ENCODE results near the gene DUSP16.
"Not testable (repeated sequence)": the region's sequence is repeated elsewhere in the genome, so short reads cannot be mapped to it uniquely, and the experiment has no call there.

The DUSP16 gene, protein sequence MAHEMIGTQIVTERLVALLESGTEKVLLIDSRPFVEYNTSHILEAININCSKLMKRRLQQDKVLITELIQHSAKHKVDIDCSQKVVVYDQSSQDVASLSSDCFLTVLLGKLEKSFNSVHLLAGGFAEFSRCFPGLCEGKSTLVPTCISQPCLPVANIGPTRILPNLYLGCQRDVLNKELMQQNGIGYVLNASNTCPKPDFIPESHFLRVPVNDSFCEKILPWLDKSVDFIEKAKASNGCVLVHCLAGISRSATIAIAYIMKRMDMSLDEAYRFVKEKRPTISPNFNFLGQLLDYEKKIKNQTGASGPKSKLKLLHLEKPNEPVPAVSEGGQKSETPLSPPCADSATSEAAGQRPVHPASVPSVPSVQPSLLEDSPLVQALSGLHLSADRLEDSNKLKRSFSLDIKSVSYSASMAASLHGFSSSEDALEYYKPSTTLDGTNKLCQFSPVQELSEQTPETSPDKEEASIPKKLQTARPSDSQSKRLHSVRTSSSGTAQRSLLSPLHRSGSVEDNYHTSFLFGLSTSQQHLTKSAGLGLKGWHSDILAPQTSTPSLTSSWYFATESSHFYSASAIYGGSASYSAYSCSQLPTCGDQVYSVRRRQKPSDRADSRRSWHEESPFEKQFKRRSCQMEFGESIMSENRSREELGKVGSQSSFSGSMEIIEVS

DNA sequence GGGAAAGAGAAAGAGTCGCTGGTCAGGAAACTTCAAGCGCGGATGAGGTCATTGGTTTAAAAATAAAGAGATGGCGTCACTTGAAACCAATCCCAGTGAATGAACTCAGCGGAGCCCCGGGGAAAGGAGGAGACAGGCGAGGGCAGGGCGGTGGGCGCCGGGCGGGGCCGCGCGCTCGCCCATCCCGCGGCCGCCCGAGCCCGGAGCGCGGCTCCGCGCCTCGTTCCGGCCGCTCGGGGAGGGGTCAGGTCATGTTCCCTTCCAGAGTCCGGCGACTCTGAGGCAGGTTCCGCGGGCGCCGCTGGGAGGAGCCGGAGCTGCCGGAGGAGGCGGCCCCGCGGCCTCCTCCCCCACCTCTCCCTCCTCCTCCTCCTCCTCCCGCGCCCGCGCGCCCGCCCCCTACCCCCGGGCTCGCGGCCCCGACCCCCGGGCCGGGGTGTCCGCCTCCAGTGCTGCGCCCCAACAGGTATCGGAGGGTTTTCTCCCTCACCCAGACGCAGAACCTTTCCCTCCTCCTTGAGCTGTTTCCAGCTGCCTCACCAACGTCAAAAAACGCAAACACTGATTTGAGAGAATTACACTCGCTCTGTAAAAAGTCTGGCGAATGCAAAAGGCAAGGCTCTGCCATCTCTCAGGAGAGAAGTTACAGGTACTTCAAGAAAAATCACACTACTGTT is at the start of gene DUSP16:
DUSP16 (minus strand) TSS at position 279 of the 677 bp plus-strand sequence. CDS start 41,765 bp downstream, outside the sequence.
- DNase-seq (ENCODE audit: low read depth in 2 of 2, low spot score in 1 of 2): peak; percentile 24 to 45

GRCh38 chr12:12612358-12612757 is 49.7 kb upstream of the DUSP16 start:
- DNase-seq (ENCODE audit: low read depth in 2 of 2, low spot score in 1 of 2): no peak

DNA sequence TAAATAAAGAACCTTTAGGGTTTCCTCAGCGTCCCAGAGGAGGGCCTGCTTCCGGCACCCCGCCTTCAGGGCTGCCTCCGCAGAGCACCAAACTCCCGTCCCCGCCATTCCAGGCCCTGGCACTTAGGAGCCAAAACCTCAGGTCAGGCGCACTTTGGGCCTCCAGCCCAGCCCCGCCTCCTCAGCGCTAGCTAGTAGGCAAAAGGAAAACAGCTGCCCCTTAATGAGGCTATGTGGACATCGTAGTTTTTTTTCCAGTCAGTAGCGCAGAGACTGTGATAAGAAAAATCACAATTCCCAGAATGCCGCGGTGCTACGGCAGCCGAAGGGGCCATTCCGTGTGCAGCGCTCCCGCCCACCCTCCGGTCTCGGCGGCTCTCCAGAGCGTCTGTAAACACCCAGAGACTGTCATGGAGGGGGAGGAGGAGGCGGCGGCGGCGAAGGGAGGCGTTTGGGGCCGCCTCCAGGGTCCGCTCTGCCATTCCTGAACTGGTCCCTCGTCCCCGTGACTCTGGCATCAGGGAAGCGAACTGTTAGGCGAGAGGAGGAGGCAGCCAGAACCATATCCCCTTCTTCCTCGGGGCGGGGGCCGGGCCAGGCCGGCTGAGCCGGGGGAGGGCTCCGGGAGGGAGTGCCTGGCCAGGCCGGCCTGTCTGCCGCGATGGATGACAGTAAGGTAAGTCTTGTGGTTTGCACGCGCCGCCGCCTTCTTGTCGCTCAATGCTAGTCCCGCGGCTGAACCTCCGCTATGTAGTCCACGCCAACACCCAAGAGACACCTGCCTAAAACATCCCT is 49.0 kb upstream of the DUSP16 start, which contains the start of gene CREBL2:
CREBL2 (plus strand) TSS at position 365 of the 795 bp plus-strand sequence; CDS start at position 662, 297 bp downstream.
- peak; percentile 54 to 66 for DNase-seq (ENCODE audit: low read depth in 2 of 2, low spot score in 1 of 2)

- no peak for DNase-seq (ENCODE audit: low read depth in 2 of 2, low spot score in 1 of 2)
Measured at GRCh38 chr12:12610711-12611110, 48.0 kb upstream of the DUSP16 start.

DNA sequence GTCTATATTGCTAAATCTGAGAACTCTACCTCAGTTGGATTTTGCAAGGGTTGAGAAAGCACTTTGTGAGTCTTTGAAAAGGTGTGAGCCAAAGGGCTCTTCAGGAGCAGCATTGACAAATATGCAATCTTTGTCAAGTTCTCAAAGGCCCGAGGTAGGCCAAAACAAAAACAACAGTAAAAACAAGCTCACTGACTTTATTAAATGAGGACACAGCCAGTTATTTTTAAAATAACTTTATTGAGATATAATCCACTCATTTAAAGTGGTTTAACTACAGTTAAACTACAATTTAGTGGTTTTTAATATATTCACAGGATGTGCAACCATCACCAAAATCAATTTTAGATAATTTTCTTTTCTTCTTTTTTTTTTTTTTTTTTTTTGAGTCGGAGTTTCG is 47.0 kb upstream of the DUSP16 start:
- no peak for DNase-seq (ENCODE audit: low read depth in 2 of 2, low spot score in 1 of 2)

DNA sequence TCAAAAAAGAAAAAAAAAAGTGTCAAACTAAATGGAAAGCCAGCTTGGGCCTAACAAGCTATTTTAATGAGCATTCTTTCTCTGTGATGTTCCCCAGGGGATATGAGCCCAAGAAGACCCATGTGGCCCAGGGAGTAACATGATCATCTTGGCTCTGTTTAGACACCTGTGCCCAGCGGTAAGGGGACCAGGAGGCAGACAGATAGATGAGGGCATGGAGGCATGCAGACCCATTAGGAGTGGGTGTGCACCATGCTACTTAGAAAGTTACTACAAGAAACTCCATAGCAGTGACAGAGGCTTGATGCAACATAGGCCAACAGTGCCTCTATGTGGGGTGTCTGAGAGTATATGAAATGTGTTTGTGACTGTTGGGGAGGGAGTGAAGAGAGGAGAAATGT is 45.9 kb upstream of the DUSP16 start:
- DNase-seq (ENCODE audit: low read depth in 2 of 2, low spot score in 1 of 2): no peak

DNA sequence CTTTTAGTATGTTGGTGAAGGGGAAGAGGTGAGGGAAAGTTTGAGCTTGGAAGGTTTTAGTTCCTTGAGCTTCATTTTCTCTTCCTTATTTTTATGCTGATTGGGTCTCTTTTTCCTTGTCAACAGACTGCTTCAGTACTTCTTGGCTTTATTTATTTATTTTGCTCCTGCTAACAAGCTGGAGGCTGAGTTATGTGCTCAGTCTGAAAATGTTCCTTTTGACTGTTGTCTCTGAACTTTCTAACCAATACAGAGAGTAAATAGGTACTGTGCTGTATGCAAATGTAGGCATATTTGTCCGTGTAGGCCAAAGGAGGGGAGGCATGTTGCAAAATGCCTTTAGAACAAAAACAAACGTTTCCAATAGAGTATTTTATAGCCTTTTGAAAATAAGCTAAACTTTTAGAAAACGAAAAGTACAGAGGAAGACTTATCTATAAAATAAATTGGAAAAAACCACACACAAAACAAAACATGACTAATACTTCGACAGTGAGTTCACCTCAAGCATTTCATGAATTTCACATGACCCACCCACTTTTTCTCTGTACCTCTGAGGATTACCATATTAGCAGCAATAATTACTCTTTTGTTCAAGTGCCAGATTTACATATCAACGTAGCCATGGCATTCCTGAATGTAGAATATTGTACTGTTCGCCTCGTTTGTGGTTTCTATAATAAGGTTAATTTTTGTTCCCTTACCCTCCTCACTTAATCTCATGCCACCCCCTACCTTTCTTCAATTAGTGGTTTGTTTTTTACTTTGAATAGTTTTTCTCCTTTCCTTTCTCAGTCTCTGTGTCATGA is 44.3 kb upstream of the DUSP16 start:
- DNase-seq (ENCODE audit: low read depth in 2 of 2, low spot score in 1 of 2): no peak

- DNase-seq (ENCODE audit: low read depth in 2 of 2, low spot score in 1 of 2): no peak
Measured at GRCh38 chr12:12604740-12605139, 42.1 kb upstream of the DUSP16 start.

- DNase-seq (ENCODE audit: low read depth in 2 of 2, low spot score in 1 of 2): no peak
Measured at GRCh38 chr12:12600659-12601058, 38.0 kb upstream of the DUSP16 start.

- DNase-seq (ENCODE audit: low read depth in 2 of 2, low spot score in 1 of 2): no peak
Measured at GRCh38 chr12:12599750-12600643, 37.3 kb upstream of the DUSP16 start.

- no peak for DNase-seq (ENCODE audit: low read depth in 2 of 2, low spot score in 1 of 2)
Measured at GRCh38 chr12:12598864-12599263, 36.2 kb upstream of the DUSP16 start.

DNA sequence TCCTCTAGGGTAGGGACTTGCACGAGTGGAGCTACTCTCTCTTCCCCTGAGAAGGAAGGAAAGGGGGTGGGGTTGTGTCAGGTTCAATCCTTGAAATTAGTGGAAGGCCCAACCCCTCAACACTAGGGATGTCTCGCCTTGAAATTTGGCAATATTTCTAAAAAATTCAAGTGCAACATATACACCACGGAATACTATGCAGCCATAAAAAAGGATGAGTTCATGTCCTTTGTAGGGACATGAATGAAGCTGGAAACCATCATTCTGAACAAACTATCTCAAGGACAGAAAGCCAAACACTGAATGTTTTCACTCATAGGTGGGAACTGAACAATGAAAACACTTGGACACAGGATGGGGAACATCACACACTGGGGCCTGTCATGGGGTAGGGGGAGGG is 33.9 kb upstream of the DUSP16 start:
- DNase-seq (ENCODE audit: low read depth in 2 of 2, low spot score in 1 of 2): not testable (repeated sequence)

- not testable (repeated sequence) for DNase-seq (ENCODE audit: low read depth in 2 of 2, low spot score in 1 of 2)
Measured at GRCh38 chr12:12595929-12596328, 33.3 kb upstream of the DUSP16 start.

DNA sequence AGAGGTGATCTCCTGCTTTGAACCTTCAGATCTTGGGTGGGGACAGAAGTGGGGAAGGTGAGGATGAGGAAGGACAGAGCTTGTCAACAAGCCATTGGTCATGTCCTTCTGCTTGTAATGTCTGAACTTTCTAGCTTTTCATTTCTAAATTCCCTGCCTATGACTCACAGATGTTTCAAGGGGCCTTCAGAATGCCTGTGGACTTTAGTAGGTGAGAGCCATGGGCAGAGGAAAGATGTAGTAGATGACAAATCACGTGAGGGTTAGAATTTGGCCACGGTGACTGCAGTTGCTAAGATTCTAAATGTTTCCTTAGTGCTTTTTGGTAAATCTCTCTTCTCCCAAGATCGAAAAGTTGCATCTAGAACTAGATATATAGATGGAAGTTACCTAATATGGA is 30.3 kb upstream of the DUSP16 start:
- DNase-seq (ENCODE audit: low read depth in 2 of 2, low spot score in 1 of 2): no peak

DNA sequence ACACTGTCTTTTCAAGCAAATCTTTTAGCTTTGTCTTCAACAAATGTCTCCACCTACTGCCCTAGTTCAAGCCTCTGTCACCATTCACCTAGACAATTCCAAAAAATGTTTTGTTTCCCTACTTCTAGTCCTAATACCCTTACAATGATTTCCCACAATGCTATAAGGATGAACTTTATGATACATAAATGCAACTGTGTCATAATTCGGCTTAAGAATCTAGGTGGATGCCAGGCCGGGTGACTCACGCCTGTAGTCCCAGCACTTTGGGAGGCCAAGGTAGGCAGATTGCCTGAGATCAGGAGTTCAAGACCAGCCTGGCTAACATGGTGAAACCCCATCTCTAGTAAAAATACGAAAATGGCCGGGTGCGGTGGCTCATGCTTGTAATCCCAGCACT is 28.3 kb upstream of the DUSP16 start:
- no peak for DNase-seq (ENCODE audit: low read depth in 2 of 2, low spot score in 1 of 2)

DNA sequence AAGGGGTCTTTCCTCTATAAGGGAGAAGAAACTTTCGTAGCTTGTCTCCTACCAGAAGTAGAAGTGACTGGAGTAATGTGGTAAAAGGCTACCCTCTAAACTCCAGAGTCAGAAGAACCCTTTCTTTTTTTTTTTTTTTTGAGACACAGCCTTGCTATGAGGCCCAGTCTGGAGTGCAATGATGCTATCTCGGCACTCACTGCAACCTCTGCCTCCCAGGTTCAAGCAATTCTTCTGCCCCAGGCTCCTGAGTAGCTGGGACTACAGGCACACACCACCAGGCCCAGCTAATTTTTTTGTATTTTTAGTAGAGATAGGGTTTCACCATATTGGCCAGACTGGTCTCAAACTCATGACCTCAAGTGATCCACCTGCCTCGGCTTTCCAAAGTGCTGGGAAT is 25.8 kb upstream of the DUSP16 start:
- DNase-seq (ENCODE audit: low read depth in 2 of 2, low spot score in 1 of 2): not testable (repeated sequence)

GRCh38 chr12:12587878-12588277 is 25.2 kb upstream of the DUSP16 start:
- no peak for DNase-seq (ENCODE audit: low read depth in 2 of 2, low spot score in 1 of 2)

- no peak for DNase-seq (ENCODE audit: low read depth in 2 of 2, low spot score in 1 of 2)
Measured at GRCh38 chr12:12586879-12587675, 24.4 kb upstream of the DUSP16 start.

Measured in stimulated activated CD8-positive, alpha-beta memory T cell treated with anti-CD3 and anti-CD28 coated beads, Interleukin-4, amount 100 ng/mL, for 4 hours (primary cell).